IPS DF 6.9 (cell line): ENCODE measurements around the gene TRAIP.
A peak's percentile ranks its signal among the peaks of the same experiment; 100 is the strongest.

Experiments
- DNase-seq: peaks from one replicate; pipeline ENCODE4 v3.0.0-alpha.2; 2013; ENCODE audit warnings: low read depth, low spot score
- H3K27ac ChIP-seq: one replicate; pipeline ENCODE4 v1.5.1; 2013; ENCODE audit warnings: low read length, control low read depth
- H3K27me3 ChIP-seq: 2 replicates; pipeline ENCODE4 v1.6.1; 2013; ENCODE audit warnings: mild to moderate bottlenecking, low read length; ENCODE audit not compliant: control insufficient read depth, insufficient read depth
- H3K36me3 ChIP-seq: 2 replicates; pipeline ENCODE4 v1.6.1; 2013; ENCODE audit warnings: low read length; ENCODE audit not compliant: control insufficient read depth, insufficient read depth
- H3K4me1 ChIP-seq: 2 replicates; pipeline ENCODE4 v1.6.1; 2013; ENCODE audit warnings: low read length; ENCODE audit not compliant: control insufficient read depth, insufficient read depth
- H3K4me3 ChIP-seq: 2 replicates; pipeline ENCODE4 v1.5.1; 2013; ENCODE audit warnings: mild to moderate bottlenecking, low read length
- H3K9me3 ChIP-seq: 2 replicates; pipeline ENCODE4 v1.6.1; 2013; ENCODE audit warnings: low read length, inconsistent platforms; ENCODE audit not compliant: control insufficient read depth, insufficient read depth
- WGBS: extraction: QIAGEN DNeasy Blood & Tissue Kit; methylation state at CpG from one replicate; pipeline ENCODE4 v1.1.7; 2013; ENCODE audit warnings: mixed read lengths, missing lambda C conversion rate; ENCODE audit not compliant: insufficient read length, insufficient coverage; 5-methylcytosine and 5-hydroxymethylcytosine counted together

TRAIP gene

GRCh38 chr3:49873623-49874022, 17.3 kb upstream of the TRAIP start:
- DNase-seq, result no peak
- no CpG with 5 or more reads among the region's 8 CpGs for WGBS
- H3K27me3 ChIP-seq, result no peaks in the 10 kb centered on the region
- H3K36me3 ChIP-seq, result no peaks in the 10 kb centered on the region
- peaks cover under 1% of the 10 kb centered on the region; the same call in 1 of the 2 replicates for H3K4me1 ChIP-seq
- no peaks in the 10 kb centered on the region for H3K9me3 ChIP-seq
- no peak overlapping the region for H3K27ac ChIP-seq
- H3K4me3 ChIP-seq, result no peak overlapping the region

- DNase-seq, result no peak
- H3K27me3 ChIP-seq, result no peaks in the 10 kb centered on the region
- no peak overlapping the region for H3K4me3 ChIP-seq
- H3K27ac ChIP-seq, result no peak overlapping the region
- H3K9me3 ChIP-seq, result no peaks in the 10 kb centered on the region
- no CpG with 5 or more reads among the region's 4 CpGs for WGBS
- no peaks in the 10 kb centered on the region for H3K36me3 ChIP-seq
- peaks cover 7% of the 10 kb centered on the region for H3K4me1 ChIP-seq
Observed at GRCh38 chr3:49872801-49873281, 16.5 kb upstream of the TRAIP start.

- Histone ChIP-seq H3K4me1 (peaks cover 10% of the 10 kb centered on the region), H3K27me3 (no peaks in the 10 kb centered on the region), H3K27ac (no peak overlapping the region), H3K36me3 (no peaks in the 10 kb centered on the region), H3K9me3 (no peaks in the 10 kb centered on the region), H3K4me3 (no peak overlapping the region)
- no CpG with 5 or more reads among the region's 10 CpGs for WGBS
- no peak for DNase-seq
Observed at GRCh38 chr3:49871531-49872153, 15.3 kb upstream of the TRAIP start.

- H3K27ac ChIP-seq, result no peak within 1 kb of the TSS
- no peaks in the 10 kb centered on the region for H3K27me3 ChIP-seq
- no peaks in the 10 kb centered on the region for H3K36me3 ChIP-seq
- peaks cover 13% of the 10 kb centered on the region for H3K4me1 ChIP-seq
- H3K4me3 ChIP-seq, result peak within 1 kb of the TSS; percentile 69
- DNase-seq, result no peak
- no CpG with 5 or more reads among the region's 59 CpGs for whole genome bisulfite sequencing
- H3K9me3 ChIP-seq, result no peaks in the 10 kb centered on the region
Observed at GRCh38 chr3:49869525-49870126, 13.3 kb upstream of the TRAIP start, which contains the start of gene CAMKV. Gene CAMKV (minus strand): TSS chr3:49869906. CDS start chr3:49862388, 7,518 bp downstream.

GRCh38 chr3:49868862-49869466, 12.6 kb upstream of the TRAIP start:
- WGBS, result no CpG with 5 or more reads among the region's 23 CpGs
- Histone ChIP-seq H3K27ac (no peak overlapping the region), H3K27me3 (no peaks in the 10 kb centered on the region), H3K4me3 (peak overlapping the region; percentile 69; the same call in 1 of the 2 replicates), H3K9me3 (no peaks in the 10 kb centered on the region), H3K36me3 (no peaks in the 10 kb centered on the region), H3K4me1 (peaks cover 16% of the 10 kb centered on the region)
- no peak for DNase-seq

GRCh38 chr3:49867871-49868321, 11.5 kb upstream of the TRAIP start:
- H3K27me3 ChIP-seq, result no peaks in the 10 kb centered on the region
- WGBS, result no CpG with 5 or more reads among the region's 7 CpGs
- no peak overlapping the region for H3K4me3 ChIP-seq
- H3K9me3 ChIP-seq, result no peaks in the 10 kb centered on the region
- peak; percentile 70 for DNase-seq
- no peaks in the 10 kb centered on the region for H3K36me3 ChIP-seq
- peaks cover 16% of the 10 kb centered on the region for H3K4me1 ChIP-seq
- no peak overlapping the region for H3K27ac ChIP-seq

GRCh38 chr3:49867400-49867799, 11.0 kb upstream of the TRAIP start:
- Histone ChIP-seq H3K4me1 (peaks cover 16% of the 10 kb centered on the region), H3K4me3 (no peak overlapping the region), H3K27ac (no peak overlapping the region), H3K9me3 (no peaks in the 10 kb centered on the region), H3K27me3 (no peaks in the 10 kb centered on the region), H3K36me3 (no peaks in the 10 kb centered on the region)
- DNase-seq, result no peak
- no CpG with 5 or more reads among the region's 1 CpG for WGBS

- no CpG with 5 or more reads among the region's 7 CpGs for WGBS
- Histone ChIP-seq H3K36me3 (peaks cover 10% of the 10 kb centered on the region), H3K27ac (no peak overlapping the region), H3K27me3 (no peaks in the 10 kb centered on the region), H3K4me1 (peaks cover 16% of the 10 kb centered on the region), H3K9me3 (no peaks in the 10 kb centered on the region), H3K4me3 (no peak overlapping the region)
- no peak for DNase-seq
Observed at GRCh38 chr3:49865198-49865784, 8.9 kb upstream of the TRAIP start.

GRCh38 chr3:49864505-49864904, 8.1 kb upstream of the TRAIP start:
- no peak for DNase-seq
- H3K36me3 ChIP-seq, result peaks cover 16% of the 10 kb centered on the region
- no CpG with 5 or more reads among the region's 5 CpGs for WGBS
- H3K27ac ChIP-seq, result no peak overlapping the region
- no peaks in the 10 kb centered on the region for H3K9me3 ChIP-seq
- peaks cover 16% of the 10 kb centered on the region for H3K4me1 ChIP-seq
- H3K4me3 ChIP-seq, result no peak overlapping the region
- H3K27me3 ChIP-seq, result no peaks in the 10 kb centered on the region

GRCh38 chr3:49859576-49860305, 3.4 kb upstream of the TRAIP start:
- no peak overlapping the region for H3K4me3 ChIP-seq
- no peaks in the 10 kb centered on the region for H3K9me3 ChIP-seq
- no peak for DNase-seq
- H3K27me3 ChIP-seq, result no peaks in the 10 kb centered on the region
- no CpG with 5 or more reads among the region's 12 CpGs for WGBS
- peaks cover 5% of the 10 kb centered on the region; the same call in 1 of the 2 replicates for H3K4me1 ChIP-seq
- H3K36me3 ChIP-seq, result peaks cover 22% of the 10 kb centered on the region
- no peak overlapping the region for H3K27ac ChIP-seq
